Astrocyte of the hippocampus (primary cell): ENCODE data around the gene MNT.

Experiments
- DNase-seq: peaks from one replicate; pipeline ENCODE4 v3.0.0; 2011; ENCODE audit warnings: low read depth, low spot score

The MNT gene

GRCh38 chr17:2395258-2396181, 5.3 kb downstream of the MNT start:
- peak; percentile 38 for DNase-seq

DNA sequence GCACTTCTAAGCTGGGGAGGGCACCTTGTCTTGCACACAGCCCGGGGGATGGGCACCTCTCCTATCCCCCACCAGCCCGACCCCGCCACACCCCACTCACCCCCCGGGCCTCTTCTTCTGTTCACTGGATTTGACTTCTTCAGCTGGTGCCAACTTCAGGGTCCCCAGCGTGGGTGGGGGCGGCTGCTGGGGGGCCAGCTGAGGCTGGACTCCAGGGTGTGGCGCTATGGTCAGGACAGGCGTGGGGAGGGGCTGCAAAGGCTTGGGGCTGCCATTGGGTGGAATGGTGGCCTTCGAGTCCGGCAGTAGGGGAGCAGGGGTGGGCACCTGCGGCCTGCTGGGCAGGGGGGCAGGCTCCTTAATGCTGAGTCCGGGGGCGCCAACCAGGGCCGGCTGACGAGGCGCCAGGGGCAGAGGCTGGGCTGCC, 6.1 kb downstream of the MNT start:
- no peak for DNase-seq

GRCh38 chr17:2393954-2394749, 6.7 kb downstream of the MNT start:
- no peak for DNase-seq

- peak; percentile 96 for DNase-seq
Observed at GRCh38 chr17:2393174-2393953, 7.5 kb downstream of the MNT start.

- peak; percentile 98 for DNase-seq
Observed at GRCh38 chr17:2392252-2393173, 8.3 kb downstream of the MNT start.

- no peak for DNase-seq
Observed at GRCh38 chr17:2391597-2392251, 9.1 kb downstream of the MNT start.

- no peak for DNase-seq
Observed at GRCh38 chr17:2390199-2390836, 10.5 kb downstream of the MNT start.

- DNase-seq, result no peak
Observed at GRCh38 chr17:2388683-2389055, 12.2 kb downstream of the MNT start.

GRCh38 chr17:2388020-2388682, 12.7 kb downstream of the MNT start:
- DNase-seq, result no peak

DNA sequence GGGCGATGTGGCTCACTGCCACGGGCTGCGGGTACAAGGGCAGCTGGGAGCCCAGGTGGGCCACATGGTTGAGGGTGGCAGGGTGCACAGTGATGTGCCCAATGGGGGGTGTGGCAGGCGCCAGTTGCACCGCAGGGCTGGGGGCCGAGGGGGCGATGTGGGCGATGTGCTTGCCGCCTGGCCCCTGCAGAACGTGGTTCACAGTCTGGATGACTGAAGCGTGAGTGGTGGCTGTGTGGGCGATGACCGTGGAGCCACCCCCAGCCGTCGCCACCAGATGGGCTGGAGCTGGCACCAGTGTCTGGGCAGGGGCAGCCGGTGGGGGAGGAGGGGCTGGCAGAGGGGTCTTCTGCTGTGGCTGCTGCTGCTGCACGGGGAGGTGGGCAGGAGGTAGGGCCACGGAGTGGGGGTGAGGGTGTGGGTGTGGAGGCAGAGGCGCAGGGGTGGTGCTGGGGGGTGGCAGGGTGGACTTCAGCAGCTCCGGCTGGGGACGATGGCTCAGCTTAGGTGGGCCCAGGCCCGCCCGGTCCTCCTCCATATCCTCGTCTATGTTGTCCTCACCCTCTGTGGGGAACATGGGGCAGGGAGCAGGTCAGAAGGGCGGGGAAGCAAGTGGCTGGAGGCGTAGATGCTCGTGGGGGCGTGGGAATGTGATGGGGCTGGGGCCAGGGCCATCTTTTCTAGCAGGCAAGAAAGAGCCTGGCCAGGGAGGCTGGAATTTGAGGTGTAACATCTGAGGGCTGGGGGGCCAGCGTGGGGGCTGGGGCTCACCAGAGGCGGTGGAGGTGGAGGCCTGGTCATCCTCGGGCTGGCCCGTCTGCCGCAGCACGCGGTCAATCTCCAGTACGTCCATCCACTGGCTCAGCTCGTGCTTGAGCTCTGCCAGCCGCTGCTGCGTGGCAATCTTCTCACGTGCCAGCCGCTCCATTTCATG, 13.5 kb downstream of the MNT start:
- DNase-seq, result no peak

GRCh38 chr17:2386400-2387085, 14.3 kb downstream of the MNT start:
- DNase-seq, result no peak

DNA sequence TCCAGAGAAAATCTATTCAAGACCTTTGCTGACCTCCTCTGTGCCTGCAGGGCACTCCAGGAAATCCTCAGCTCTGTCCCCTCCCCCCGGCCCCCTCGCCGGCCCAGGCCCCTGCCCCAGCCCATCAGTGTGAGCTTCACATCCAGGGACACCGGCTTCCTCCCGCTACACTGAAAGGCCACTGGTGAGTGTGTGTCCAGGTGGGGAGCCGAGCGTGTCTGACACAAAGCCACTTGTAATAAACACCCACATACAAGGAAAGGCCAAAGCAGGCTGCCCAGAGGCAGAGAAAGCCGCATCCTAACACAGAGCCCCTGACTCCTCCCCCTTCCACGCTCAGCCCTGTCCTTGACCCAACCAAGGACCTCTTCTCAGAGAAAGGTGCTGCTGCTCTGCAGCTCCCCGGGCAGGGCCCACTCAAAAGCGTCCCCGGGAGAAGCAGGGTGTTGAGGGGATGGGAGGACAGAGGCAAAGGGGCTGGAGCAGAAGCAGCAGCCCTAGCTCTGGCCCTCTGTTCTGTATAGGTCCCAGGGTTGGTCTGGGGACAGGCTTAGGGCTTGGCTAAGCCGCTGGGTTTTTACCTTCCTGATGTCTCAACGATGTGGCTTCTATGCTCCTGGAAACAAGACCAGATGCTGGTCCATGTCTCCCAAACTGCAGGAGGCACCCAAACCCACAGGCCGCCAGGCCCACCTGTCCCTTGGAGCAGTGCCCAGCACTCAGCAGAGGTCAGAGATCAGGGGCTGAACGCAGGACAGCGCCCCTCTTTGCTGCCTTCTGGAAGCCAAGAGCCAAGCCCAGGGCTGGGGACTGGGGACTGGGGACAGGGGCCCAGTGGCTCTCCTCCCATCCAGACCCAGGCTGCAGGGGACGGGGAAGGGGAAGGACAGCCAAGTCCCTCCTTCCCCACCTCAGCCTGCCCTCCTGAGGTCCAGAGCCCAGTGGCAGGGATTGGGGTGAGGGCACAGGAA, 15.3 kb downstream of the MNT start:
- DNase-seq, result no peak

- DNase-seq, result no peak
Observed at GRCh38 chr17:2384439-2385127, 16.3 kb downstream of the MNT start.

GRCh38 chr17:2383628-2384167, 17.2 kb downstream of the MNT start:
- no peak for DNase-seq

DNA sequence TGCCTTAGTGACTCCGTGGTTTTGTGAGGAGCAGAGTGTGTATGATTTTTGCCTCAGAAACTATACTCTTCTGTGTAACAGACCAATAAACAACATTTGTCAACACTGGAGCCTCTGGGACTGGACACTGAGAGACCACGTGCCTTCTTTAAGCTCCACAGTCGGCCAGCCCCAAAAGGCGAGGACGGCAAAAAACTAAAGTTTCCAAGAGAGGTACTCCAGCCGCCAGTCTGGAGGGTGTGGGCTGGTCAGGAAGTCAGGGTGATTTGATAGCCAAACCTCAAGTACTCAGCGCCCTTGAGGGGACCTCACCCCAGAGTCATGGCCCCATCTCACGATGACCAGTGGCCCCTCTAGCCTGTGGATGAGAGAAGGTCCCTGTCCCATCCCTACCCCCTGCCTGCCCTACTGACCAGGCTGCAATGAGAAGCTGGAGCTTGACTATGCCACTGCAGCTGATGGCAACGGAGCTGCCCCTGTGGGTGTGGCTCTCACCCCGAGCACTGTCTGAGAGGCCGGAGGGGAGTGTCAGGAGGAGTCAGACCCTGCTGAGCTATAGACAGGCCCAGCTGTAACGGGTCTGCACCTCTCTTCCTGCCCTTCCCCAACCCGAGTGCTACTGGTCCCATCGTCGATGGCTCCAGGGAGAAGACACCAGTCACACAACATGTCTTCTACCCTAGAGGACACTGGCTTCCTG, 19.8 kb downstream of the MNT start:
- no peak for DNase-seq
